ENCODE results near the gene EML2. TPM values are rescaled to one million over a fixed set of nuclear protein-coding genes. Genes with fewer than 3 reads are reported as not detected.
A peak's percentile ranks its signal among the peaks of the same experiment; 100 is the strongest.

The EML2 gene
- total and polyA plus RNA-seq, 7 donors: 6.2 to 31.1 (median 10.4) TPM

DNA sequence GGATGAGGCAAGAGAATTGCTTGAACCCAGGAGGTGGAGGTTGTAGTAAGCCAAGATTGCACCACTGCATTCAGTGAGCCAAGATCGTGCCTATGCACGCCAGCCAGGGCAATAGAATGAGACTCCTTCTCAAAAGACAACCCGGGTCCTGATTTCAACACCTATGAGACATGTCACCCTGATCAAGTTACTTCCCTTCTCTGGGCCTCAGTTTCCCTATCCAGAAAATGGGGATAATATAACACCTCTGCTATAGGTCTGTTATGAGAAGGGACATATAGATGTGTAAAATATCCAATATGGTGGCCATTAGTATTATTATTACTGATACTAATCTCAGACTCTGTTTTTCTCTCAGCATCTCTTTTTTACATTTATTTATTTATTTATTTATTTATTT lies 15.9 kb upstream of the EML2 start:
- DNase-seq (no peak), ATAC-seq (no peak)
- Histone ChIP-seq H3K27me3 (ENCODE audit: insufficient read depth in 3 of 3, low read length in 2 of 3) (peaks cover 0 to 15% (median 0%) of the 10 kb centered on the region in 3 donors), H3K9me3 (no peaks in the 10 kb centered on the region), H3K27ac (no peak overlapping the region), H3K4me1 (no peaks in the 10 kb centered on the region), H3K4me3 (no peak overlapping the region), H3K36me3 (ENCODE audit: insufficient read depth in 1 of 2, low read depth in 1 of 2) (no peaks in the 10 kb centered on the region)
- intact Hi-C loops (cut with DNase I): no loop called here
- WGBS, 3 donors: 31 to 95% (median 59%) methylated on average over 3 of the region's 3 CpGs
- TF ChIP-seq, protein P1, sequence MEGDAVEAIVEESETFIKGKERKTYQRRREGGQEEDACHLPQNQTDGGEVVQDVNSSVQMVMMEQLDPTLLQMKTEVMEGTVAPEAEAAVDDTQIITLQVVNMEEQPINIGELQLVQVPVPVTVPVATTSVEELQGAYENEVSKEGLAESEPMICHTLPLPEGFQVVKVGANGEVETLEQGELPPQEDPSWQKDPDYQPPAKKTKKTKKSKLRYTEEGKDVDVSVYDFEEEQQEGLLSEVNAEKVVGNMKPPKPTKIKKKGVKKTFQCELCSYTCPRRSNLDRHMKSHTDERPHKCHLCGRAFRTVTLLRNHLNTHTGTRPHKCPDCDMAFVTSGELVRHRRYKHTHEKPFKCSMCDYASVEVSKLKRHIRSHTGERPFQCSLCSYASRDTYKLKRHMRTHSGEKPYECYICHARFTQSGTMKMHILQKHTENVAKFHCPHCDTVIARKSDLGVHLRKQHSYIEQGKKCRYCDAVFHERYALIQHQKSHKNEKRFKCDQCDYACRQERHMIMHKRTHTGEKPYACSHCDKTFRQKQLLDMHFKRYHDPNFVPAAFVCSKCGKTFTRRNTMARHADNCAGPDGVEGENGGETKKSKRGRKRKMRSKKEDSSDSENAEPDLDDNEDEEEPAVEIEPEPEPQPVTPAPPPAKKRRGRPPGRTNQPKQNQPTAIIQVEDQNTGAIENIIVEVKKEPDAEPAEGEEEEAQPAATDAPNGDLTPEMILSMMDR (IDR thresholded peaks at IDR 0.05): no peak

DNA sequence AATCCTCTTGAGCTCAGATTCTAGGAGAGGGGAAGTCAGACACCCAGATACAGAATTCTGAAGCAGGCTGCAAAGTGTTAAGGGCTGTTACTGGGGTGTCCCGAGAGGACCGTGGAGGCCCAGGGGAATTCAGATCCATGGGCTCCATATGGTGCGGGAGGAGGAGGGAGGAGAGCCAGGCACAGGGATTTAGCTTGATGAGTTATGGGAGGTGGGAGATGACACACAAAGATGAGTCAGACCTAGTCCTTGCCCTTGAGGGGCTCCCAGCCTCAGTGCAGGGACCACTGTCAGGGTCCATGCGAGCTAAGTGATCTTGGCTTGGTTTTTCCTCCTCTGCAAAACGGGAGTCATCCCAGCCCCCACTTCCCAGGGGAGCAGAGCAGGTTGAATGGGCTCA lies 14.4 kb upstream of the EML2 start:
- 19 to 46% (median 31%) methylated on average over 5 of the region's 5 CpGs for WGBS, 3 donors
- H3K4me3 ChIP-seq: no peak overlapping the region
- no peaks in the 10 kb centered on the region for H3K9me3 ChIP-seq
- H3K4me1 ChIP-seq: no peaks in the 10 kb centered on the region
- no peak overlapping the region for H3K27ac ChIP-seq
- no peaks in the 10 kb centered on the region for H3K36me3 ChIP-seq (ENCODE audit: insufficient read depth in 1 of 2, low read depth in 1 of 2)
- TF ChIP-seq, protein P1 (IDR thresholded peaks at IDR 0.05): no peak
- ATAC-seq (no peak), DNase-seq (no peak)
- H3K27me3 ChIP-seq (ENCODE audit: insufficient read depth in 3 of 3, low read length in 2 of 3): peaks cover 0 to 21% (median 0%) of the 10 kb centered on the region in 3 donors
- intact Hi-C loops (cut with DNase I): no loop called here

DNA sequence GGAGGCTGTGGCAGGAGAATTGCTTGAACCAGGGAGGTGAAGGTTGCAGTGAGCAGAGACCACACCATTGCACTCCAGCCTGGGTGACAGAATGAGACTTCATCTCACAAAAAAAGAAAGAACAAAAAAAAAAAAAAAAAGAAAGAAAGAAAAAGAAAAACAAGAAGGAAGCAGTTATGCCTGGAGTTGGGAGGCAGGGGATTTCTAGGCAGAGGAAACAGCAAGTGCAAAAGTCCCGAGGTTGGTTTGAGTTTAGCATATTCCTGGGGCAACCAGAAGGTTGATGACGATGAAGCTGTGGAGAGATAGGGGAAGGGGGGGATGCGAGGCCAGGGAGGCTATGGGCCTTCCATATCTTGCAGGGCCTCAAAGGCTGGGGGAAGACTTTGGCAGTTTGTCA lies 11.5 kb upstream of the EML2 start:
- Histone ChIP-seq H3K27ac (no peak overlapping the region), H3K36me3 (ENCODE audit: insufficient read depth in 1 of 2, low read depth in 1 of 2) (no peaks in the 10 kb centered on the region), H3K27me3 (ENCODE audit: insufficient read depth in 3 of 3, low read length in 2 of 3) (peaks cover 0 to 32% (median 0%) of the 10 kb centered on the region in 3 donors), H3K4me1 (peaks cover 5% of the 10 kb centered on the region), H3K4me3 (no peak overlapping the region), H3K9me3 (no peaks in the 10 kb centered on the region)
- TF ChIP-seq, protein P1 (IDR thresholded peaks at IDR 0.05): no peak
- ATAC-seq (no peak), DNase-seq (no peak)
- intact Hi-C loops (cut with DNase I): no loop called here
- WGBS, 3 donors: 70 to 87% (median 72%) methylated on average over 3 of the region's 3 CpGs

DNA sequence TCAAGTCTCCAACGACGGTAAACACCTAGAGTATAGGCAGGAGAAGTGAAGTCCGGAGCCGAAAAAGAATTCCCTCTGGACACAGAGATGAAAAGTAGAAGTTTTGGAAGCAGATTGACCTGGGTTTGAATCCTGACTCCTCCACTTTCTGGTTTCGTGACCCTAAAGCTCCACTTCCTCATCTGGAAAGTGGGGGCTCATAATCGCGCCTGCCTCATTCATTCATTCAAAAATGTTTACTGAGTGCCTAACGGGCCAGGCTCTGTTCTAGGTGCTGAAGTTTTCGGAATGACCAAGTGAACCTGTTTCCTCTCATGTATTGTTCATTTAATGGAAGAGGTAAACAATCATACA lies 7.1 kb upstream of the EML2 start:
- Histone ChIP-seq H3K36me3 (ENCODE audit: insufficient read depth in 1 of 2, low read depth in 1 of 2) (no peaks in the 10 kb centered on the region), H3K27me3 (ENCODE audit: insufficient read depth in 3 of 3, low read length in 2 of 3) (peaks cover 0 to 45% (median 0%) of the 10 kb centered on the region in 3 donors), H3K4me3 (peak overlapping the region; percentile 56), H3K9me3 (no peaks in the 10 kb centered on the region), H3K27ac (no peak overlapping the region), H3K4me1 (peaks cover 16% of the 10 kb centered on the region)
- TF ChIP-seq, protein P1 (IDR thresholded peaks at IDR 0.05): no peak
- DNase-seq: no peak
- WGBS, 3 donors: 12 to 15% (median 15%) methylated on average over 9 of the region's 9 CpGs
- intact Hi-C loops (cut with DNase I): no loop called here
- ATAC-seq: no peak

DNA sequence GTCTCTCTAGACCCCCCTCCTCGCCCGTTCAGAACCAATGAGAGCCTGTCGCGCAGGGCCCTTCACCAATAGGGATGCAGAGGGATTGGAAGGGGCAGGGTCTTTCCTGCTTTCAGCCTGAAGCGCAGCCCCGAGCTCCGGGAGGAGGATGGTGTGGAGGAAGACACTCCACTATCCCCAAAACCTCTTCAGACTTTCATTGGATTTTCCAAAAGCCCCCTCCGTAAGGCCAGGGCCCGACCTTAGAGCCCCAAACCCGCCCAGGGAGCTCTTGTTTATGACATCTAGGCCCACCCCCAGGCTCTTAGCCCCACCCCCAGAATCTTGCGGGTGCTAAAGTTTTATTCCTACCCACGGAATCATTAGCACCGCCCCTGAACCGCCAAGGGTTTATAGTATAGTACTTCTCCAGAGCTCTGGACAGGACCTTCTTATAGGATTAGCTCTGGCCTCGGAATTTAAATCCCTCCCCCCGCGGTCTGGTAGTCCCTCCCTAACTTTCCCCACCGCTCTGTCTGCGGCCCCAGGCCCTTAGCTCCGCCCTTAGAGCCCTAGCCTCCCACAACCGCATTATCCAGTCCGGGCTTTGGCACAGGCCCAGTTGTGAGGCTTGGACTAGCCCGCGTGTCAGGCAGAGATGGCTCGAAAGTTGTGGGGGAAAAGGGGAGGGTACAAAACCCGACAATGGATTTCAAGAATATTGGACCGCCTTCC lies 6.6 kb upstream of the EML2 start:
- Histone ChIP-seq H3K9me3 (no peaks in the 10 kb centered on the region), H3K4me3 (peak overlapping the region; percentile 56), H3K27me3 (ENCODE audit: insufficient read depth in 3 of 3, low read length in 2 of 3) (peaks cover 0 to 45% (median 0%) of the 10 kb centered on the region in 3 donors), H3K36me3 (ENCODE audit: insufficient read depth in 1 of 2, low read depth in 1 of 2) (no peaks in the 10 kb centered on the region), H3K27ac (no peak overlapping the region), H3K4me1 (peaks cover 16% of the 10 kb centered on the region)
- peak; percentile 62 to 86 for DNase-seq
- TF ChIP-seq, protein P1 (IDR thresholded peaks at IDR 0.05): no peak
- 0 to 2% (median 1%) methylated on average over 27 of the region's 27 CpGs for WGBS, 3 donors
- peak; percentile 47 to 80 (median 56) for ATAC-seq
- intact Hi-C loops (cut with DNase I): no loop called here
